CD4-positive, alpha-beta T cell treated with Interleukin-2 at 100 ng/mL for 4 hours (primary cell): ENCODE data around the gene RGS9BP.
A peak's percentile ranks its signal among the peaks of the same experiment; 100 is the strongest.
"Not testable (repeated sequence)": the region's sequence is repeated elsewhere in the genome, so short reads cannot be mapped to it uniquely, and the experiment has no call there.

ENCODE experiments used
- DNase-seq: peaks from one replicate; pipeline ENCODE4 v3.0.0-alpha.2; 2020; ENCODE audit warnings: low spot score

Gene RGS9BP

DNA sequence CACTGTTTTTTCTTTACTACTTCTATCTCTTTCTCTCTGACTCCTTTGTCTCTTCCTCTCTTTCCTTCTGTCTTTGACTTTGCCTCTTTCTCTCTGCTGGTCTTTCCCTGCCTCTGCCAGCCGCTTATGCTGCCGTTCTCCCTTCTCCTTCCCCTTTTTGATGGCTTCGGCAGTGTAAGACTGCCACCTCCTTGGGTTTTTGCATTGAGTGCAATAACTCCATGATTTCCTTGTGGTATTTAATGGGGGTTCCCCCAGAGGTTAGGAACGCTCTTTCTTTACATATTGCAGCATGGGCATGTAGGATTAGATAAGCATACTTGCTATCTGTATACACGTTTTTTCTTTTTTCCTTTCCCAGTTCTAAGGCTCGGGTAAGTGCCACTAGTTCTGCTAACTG is 19.9 kb downstream of the RGS9BP start:
- not testable (repeated sequence) for DNase-seq

DNA sequence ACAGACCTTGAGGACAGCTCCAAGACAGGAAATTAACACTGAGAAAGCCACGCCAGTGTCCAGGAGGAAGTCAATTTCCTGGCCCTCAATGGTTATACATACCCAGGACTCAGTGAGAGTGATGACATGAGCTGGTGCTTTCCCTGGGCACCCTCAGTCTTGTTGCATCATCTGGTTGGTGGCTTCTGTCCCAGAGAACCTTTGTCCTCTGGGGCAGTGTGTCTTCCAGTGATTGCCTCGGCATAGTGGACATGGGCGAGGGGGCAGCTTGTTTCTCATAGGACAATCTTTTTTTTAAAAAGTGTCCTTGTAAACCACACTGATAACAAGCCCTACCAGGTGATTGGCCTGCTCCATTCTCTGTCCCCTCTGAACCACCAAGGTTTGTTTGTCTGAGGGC is 21.1 kb downstream of the RGS9BP start:
- DNase-seq, result not testable (repeated sequence)

DNA sequence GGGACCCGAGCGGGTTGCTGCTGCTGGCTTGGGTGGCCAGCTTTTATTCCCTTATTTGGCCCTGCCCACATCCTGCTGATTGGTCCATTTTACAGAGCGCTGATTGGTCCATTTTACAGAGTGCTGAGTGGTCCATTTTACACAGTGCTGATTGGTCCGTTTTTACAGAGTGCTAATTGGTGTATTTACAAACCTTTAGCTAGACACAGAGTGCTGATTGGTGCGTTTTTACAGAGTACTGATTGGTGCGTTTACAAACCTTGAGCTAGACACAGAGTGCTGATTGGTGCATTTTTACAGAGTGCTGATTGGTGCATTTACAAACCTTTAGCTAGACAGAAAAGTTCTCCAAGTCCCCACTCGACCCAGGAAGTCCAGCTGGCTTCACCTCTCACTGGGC is 24.5 kb downstream of the RGS9BP start:
- DNase-seq, result not testable (repeated sequence)

DNA sequence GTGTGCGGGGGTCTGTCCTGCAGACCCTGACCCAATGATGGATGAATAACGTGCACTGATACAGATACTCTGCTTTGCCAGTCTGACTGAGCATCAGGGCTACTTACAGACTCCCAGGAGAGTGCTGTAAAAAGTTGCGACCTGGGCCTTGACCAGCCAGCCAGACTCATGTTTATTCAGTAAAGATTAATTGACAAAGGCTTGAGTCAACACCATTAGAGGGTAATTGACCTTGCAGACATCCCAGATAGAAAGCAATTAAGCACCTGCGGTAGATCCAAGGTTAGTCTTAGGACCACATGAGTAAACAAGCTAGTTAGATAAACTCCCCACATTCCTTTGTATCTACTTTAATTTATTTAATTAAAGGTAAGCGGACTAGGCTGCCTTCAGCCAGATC is 26.4 kb downstream of the RGS9BP start:
- no peak for DNase-seq

DNA sequence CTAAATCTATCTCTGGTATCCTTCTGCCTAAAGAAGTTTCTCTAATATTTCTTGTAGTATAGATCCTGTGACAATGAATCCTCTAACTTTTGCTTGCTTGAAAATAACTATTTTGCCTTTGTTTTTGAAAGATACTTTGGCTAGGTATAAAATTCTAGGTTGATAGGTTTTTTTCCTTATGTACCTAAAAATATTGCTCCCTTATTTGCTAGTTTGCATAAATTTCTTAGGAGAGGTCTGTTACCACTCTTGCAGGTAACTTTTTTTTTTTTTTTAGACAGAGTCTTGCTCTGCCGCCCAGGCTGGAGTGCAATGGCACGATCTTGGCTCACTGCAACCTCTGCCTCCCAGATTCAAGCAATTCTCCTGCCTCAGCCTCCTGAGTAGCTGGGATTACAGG is 28.4 kb downstream of the RGS9BP start:
- DNase-seq, result not testable (repeated sequence)

DNA sequence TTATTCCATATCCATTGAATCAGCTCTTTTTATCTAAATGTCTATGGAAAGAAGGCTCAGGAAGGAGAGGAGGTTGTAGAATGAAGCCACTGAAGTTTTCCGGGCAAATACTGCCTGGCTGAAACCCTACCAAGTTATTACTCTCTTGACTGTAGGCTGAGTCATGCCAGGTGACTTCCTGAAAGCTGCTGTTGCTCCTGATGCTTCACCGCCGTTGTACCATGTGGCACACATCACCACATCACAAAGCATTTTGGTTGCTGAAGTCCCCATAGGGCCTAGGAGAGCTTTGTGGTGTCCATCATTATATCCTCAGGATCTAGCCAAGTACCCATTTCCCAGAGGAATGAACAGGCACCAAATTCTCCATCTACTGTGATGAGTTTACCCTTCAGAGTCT is 32.8 kb downstream of the RGS9BP start:
- peak; percentile 38 for DNase-seq

DNA sequence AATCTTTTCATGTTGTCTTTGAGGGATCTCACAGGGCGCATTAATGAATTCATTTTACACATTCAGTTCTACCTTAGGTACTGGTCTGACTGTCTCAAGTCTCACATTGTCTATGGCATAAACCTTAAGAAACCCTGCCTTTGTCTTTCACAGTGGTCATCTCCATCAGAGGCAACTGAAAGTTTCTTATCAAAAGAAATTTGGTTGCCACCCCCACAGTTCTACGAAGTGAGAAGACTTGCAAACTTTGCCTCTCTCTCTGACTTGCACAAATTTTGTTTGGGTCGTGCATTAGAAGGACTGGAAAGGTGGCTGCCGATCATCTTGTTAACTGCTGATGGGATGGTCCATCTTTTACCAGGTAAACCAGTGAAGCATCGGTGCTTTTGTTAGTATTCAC is 33.4 kb downstream of the RGS9BP start:
- DNase-seq, result no peak

DNA sequence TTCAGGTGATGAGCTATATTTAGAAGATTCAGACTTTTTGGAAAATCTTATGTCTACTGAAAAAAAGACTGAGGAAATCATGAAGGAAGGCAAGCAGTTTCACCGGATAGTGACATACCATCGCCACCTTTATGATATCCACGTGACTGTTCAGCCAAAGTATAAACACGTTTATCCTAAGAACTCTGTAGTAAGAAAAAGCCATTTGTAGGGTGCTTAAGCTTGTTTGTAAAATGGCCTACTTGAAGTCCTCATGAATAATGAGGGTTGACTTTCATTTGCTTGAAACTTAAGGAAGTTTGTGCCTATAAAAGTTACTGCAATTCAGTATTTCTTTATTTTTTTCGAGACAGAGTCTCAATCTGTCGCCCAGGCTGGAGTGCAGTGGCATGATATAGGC is 36.1 kb downstream of the RGS9BP start:
- no peak for DNase-seq

DNA sequence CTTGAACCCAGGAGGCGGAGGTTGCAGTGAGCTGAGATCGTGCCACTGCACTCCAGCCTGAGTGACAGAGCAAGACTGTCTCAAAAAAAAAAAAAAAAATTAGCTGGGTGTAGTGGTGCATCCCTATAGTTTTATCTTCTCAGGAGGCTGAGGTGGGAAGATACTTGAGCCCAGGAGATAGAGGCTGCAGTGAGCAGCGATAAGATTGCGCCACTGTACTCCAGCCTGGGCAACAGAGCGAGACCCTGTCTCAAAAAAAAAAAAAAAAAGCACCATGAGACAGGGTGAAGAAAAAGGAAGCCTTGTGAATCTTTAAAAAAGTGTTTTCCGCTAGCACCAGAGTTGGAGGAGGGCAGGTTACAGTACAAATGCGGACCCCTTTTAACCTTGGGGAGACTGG is 40.6 kb downstream of the RGS9BP start:
- DNase-seq, result not testable (repeated sequence)

DNA sequence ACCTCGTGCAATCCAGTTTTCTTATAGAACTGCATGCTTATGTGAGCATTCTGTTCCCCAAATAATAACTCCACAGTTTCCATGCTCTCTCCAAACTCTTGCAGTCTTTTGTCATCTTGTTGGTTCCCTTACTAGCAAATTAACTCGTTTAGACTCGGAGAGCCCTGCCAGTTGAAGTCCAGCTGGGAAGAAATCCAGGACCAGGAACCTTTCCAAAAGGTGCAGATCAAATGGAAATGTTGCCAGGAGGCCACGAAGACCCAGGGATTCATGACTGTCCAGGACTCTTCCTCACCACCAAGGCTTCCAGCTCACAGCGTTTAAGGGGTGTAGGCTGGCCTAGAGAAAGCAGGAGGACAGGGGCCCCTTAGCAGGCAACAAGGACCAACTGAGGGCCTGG is 41.8 kb downstream of the RGS9BP start:
- DNase-seq, result no peak

DNA sequence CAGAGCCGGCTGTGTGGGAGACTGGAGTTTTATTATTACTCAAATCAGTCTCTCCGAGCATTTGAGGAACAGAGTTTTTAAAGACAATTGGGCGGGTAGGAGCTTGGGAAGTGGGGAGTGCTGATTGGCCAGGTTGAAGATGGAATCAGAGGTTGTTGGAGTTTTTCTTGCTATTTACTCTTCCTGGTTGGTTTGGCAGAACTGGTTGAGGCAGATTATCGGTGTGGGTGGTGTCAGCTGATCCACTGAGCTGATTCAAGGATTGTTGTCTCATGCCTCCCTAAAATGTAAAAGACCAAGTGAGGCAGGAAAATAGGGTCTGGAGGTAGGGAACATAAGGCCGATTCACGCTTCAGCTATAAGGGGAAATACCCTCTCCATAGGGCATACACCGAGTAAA is 42.6 kb downstream of the RGS9BP start:
- DNase-seq, result no peak

DNA sequence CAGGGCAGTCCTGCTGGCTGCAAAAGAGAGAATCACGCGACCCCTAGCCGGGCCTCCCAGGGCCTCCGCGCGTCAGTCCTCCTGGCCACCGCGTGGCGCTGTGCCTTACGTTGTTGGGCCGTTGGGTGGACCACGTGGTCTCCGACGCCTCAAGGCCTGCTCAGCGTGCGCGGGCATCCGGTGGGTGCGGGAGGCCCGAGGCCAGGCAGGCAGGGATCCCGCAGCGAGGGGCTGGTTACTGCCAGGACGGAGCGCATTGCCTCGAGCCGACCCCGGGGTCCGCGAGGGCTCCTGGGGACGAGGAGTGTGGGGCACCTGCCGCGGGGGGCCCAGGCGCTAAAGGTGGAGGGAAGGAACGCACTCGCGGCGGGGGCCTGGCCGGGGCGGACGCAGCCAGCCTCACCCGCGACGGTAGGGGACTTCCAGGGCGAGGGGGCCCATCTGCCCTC is 44.0 kb downstream of the RGS9BP start, which contains the start of gene TDRD12:
TSS of gene TDRD12 (plus strand) at position 157 of the 449 bp plus-strand sequence. CDS start 306 bp downstream, outside the sequence.
- no peak for DNase-seq

DNA sequence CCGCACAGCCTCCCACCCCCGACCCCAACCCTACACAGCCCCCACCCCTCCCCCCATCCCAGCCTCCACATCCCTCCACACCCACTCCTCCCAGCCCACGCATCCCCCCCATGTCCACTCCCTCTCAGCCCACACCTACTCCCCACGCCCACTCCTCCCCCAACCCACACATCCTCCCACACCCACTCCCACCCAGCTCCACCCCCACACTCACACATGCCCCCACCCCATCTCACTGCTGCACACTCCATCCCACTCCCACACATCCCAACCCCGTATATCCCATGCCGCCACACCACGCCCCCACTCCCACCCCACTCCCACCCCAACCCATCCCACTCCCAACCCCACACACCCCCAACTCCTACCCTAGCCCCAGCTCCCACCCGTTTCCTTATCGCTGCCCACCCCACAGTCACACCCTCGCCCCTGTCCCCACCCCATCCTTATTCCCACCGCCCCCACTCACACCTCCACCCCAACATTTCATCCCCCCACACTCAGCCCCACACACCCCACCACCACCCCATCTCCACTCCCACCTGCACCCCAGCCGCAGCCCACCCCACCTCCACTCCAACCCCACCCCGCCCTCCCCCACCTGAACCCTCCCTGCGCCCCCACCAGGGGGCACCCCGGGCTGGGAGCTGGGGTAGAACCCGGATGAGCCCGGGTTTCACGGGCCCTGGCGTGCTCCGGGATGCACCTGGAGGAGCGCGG is 44.7 kb downstream of the RGS9BP start:
- no peak for DNase-seq

DNA sequence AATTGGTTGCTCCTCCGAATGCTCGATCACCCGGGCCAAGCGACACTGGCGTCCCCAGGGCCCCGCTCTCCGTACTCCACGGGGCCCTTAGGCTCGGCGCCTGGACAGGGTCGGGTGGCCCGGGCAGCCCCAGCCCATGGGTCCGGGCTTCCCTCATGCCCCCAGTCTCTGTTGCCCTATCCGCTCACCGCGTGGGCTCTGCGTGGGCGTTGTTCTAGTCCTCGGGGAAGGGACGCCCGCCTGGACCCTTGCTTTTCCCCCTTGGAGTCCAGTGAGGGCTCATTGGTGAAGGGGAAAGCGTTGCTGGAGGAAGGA is 45.2 kb downstream of the RGS9BP start:
- no peak for DNase-seq
